Activated effector memory CD4-positive, alpha-beta T cell treated with Interleukin-2 at 50 U/mL for 16 hours (primary cell): ENCODE data around the gene MROH7.

Experiments used
- DNase-seq: peaks from one replicate; pipeline ENCODE4 v3.0.0-alpha.2; 2020

MROH7 gene

GRCh38 chr1:54701066-54701465 lies 59.5 kb downstream of the MROH7 start:
- DNase-seq, result no peak

- DNase-seq, result no peak
Measured at GRCh38 chr1:54701996-54702395, 60.4 kb downstream of the MROH7 start.

- DNase-seq, result no peak
Measured at GRCh38 chr1:54703471-54703870, 61.9 kb downstream of the MROH7 start.

- no peak for DNase-seq
Measured at GRCh38 chr1:54705153-54705552, 63.6 kb downstream of the MROH7 start.

GRCh38 chr1:54706419-54706818 lies 64.8 kb downstream of the MROH7 start:
- DNase-seq, result no peak

GRCh38 chr1:54708385-54708784 lies 66.8 kb downstream of the MROH7 start:
- DNase-seq, result no peak

GRCh38 chr1:54709547-54710292 lies 68.1 kb downstream of the MROH7 start:
- DNase-seq, result no peak

- DNase-seq, result no peak
Measured at GRCh38 chr1:54710434-54710833, 68.8 kb downstream of the MROH7 start.

GRCh38 chr1:54710841-54711240 lies 69.3 kb downstream of the MROH7 start:
- DNase-seq, result no peak

GRCh38 chr1:54711536-54711935 lies 70.0 kb downstream of the MROH7 start:
- DNase-seq, result no peak

- no peak for DNase-seq
Measured at GRCh38 chr1:54714881-54715492, 73.4 kb downstream of the MROH7 start.

- DNase-seq, result peak; percentile 79
Measured at GRCh38 chr1:54715493-54716298, 74.1 kb downstream of the MROH7 start, which contains the start of gene TTC4. TSS of gene TTC4 (plus strand) at chr1:54715861. CDS start at chr1:54715909, 48 bp downstream.

- DNase-seq, result no peak
Measured at GRCh38 chr1:54716299-54717047, 74.9 kb downstream of the MROH7 start.

GRCh38 chr1:54721719-54722118 lies 80.1 kb downstream of the MROH7 start:
- no peak for DNase-seq

- no peak for DNase-seq
Measured at GRCh38 chr1:54723985-54724384, 82.4 kb downstream of the MROH7 start.

- DNase-seq, result no peak
Measured at GRCh38 chr1:54724771-54725170, 83.2 kb downstream of the MROH7 start.

- DNase-seq, result no peak
Measured at GRCh38 chr1:54728027-54728426, 86.4 kb downstream of the MROH7 start.

GRCh38 chr1:54736685-54737084 lies 95.1 kb downstream of the MROH7 start:
- DNase-seq, result no peak

GRCh38 chr1:54738244-54738643 lies 96.7 kb downstream of the MROH7 start:
- no peak for DNase-seq

- no peak for DNase-seq
Measured at GRCh38 chr1:54741531-54741930, 99.9 kb downstream of the MROH7 start.

- DNase-seq, result no peak
Measured at GRCh38 chr1:54742282-54742681, 100.7 kb downstream of the MROH7 start.

- DNase-seq, result no peak
Measured at GRCh38 chr1:54743416-54744226, 102.0 kb downstream of the MROH7 start.
